GM21367 (cell line): ENCODE results near the gene ATF3.

ENCODE experiments used
- ATAC-seq: cut with Tn5 transposase; IDR thresholded peaks from one replicate; pipeline ENCODE4 v1.9.1; 2021; ENCODE audit not compliant: unreplicated experiment

The ATF3 gene

GRCh38 chr1:212607913-212608391 lies 609 bp upstream of the ATF3 start:
- ATAC-seq = peak; percentile 2

GRCh38 chr1:212608959-212609700 lies 569 bp downstream of the ATF3 start:
- ATAC-seq = no peak

- no peak for ATAC-seq
These were observed 1.4 kb downstream of the ATF3 start for GRCh38 chr1:212609701-212610574.

DNA sequence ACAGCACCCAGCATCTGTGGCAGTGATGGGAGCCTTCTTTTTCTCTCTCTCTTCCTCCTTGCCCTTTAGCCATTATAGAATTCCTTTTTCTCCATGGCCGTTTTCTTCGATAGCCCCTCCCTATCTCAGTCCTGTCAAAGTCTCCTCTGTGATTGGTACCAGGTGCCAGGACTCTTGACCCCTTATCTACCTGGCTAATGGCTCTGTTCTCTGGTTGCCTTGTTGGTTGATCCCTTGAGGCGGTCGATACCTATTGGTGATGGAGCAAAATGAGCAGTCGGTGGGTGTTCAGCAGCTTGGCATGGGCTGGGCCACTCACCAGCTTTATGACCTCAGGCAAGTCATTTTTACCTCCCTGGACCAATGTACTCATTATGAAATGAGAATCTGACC lies 2.0 kb downstream of the ATF3 start:
- ATAC-seq = no peak

- ATAC-seq = no peak
These were observed 2.7 kb downstream of the ATF3 start for GRCh38 chr1:212611000-212611948.

DNA sequence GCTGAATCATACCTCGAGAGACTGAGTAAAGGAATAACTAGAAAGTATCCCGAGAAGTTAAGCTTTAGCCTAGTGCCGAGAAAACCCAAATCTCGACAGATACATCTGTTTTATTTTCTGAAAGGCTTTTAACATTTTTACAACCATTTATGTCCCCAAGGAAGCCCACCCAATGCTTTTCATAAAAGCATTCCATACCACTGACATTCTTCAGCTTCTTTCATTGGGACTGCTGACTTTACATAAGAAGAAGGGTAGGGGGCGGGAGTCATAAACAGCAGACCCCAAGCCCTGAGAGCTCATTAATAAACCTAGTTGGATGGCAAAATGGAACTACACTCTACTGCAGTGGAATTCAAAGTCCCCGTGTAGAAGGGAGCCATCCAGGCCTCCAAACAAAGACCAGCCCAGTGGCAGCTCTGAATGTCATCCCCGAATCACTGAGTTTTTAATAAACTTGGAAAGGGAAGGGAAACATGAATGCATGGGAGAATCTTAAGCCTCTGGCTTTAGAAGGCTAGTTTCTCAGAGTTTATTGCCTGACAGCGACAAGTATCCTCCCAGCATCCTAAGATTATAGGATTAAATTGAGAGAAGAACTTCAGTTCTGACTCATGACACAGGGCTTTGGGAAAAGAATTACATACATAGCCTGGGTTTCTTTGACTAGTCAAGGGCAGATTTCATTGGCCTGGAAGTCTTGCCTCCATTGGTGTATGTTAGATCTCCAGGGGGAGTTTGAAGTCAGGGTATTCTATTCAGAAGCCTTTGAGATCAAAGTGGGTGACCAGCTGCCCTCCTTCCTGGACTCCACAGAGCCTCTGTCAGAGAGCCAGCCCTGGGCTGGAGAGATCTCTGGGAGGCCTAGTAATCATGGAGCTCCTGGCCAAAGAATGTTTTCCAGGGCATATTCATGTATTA lies 3.7 kb downstream of the ATF3 start:
- ATAC-seq = no peak

DNA sequence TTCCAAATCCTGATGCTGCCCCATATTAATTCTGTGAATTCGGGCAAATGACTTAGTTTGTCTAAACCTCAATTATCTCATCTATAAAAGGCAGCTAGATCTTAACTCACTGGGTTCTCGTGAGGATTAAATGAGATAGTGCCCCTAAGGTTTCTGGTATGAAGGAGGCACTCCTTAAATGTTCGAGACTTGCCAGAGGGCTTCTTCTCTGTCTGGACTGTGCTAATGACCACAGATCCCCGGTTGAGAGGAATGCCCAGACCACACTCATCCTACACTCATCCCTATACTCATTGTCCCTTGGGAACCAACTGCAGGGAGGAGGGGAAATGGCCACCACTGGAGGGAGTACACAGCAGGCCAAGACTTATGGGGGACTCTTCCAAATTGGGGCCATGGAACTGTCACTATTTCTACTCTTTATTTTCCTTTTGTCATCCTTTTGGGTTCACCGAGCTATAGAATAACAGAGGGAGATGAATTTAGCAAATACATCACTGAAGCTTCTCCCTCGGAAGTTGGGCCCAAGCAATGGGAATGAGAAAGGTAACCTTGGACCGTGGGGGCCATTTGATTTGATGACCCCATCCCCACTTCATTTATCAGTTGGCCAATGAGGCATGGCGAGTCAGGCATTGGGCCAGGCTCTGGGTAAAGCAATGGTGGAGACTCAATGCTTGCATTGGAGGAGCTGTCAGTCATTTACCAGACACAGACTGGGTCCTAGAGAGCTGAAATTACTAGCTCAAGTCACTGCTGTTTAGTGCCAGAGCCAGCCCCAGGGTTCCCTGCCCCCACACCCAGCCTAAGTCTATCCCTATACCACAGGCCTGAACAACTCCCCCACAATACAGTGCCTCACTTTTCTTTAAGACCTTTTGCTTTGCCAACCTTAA lies 5.1 kb downstream of the ATF3 start:
- no peak for ATAC-seq

DNA sequence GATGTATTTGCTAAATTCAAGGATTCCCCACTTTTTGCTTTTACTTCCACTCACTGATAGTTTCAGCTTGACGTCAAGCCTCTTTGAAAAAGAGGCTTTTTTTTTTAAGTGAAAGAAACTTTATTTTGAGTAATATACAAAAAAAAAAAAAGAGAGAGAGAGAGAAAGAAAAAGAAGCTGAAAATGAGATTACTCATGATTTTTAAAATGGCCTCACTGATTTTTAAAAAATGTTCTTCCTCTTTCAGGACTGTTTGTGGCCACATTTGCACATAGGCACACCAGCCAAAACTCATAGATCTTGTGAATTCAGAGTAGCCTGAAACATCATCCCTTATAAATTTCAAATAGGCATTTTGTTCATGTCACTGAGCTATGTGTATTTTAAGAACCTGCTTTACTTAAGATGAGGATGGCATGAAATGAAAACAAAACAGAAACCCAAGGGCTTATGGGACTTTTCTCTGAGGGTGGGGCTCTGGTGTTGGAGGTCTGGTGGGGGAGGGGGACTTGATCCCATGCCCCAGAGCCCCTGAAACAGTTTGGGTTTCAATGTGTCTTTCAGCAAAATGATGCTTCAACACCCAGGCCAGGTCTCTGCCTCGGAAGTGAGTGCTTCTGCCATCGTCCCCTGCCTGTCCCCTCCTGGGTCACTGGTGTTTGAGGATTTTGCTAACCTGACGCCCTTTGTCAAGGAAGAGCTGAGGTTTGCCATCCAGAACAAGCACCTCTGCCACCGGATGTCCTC lies 6.1 kb downstream of the ATF3 start:
- no peak for ATAC-seq

GRCh38 chr1:212615201-212615470 lies 6.6 kb downstream of the ATF3 start:
- no peak for ATAC-seq

DNA sequence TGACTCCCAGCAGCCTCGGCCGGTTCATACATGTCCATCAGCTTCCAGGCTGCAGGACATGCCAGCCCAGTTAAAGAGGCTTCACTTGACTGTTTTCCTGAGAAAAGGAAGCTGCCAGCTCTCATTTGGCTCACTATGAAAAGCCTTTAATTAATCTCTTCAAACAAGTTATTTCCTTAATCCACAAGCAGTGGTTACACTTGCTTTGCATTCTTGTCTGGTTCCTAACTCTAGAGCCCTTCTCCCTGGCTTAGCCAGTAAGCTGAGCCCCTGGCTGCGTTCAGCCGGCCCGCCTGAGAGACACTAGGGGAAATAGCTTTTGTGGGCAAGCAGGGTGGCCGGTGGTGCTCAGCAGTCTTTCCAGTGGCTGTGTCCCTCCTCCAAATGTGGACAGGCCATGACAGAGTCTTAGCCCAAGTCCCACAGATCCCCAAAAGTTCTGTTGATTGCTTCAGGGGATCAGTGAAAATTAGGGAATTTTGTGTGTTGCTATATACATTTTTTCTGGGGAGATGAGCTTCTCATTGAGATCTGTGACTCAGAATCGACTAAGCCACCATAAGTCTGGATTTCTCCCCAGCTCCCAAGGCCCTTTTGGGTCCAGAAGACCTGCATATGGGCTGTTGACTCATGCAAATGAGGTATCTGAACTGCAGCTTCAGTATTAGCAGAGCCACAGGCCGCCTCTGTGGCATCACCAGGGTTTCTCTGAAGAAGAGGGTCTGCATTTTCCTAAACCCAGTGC lies 10.1 kb downstream of the ATF3 start:
- ATAC-seq = no peak

DNA sequence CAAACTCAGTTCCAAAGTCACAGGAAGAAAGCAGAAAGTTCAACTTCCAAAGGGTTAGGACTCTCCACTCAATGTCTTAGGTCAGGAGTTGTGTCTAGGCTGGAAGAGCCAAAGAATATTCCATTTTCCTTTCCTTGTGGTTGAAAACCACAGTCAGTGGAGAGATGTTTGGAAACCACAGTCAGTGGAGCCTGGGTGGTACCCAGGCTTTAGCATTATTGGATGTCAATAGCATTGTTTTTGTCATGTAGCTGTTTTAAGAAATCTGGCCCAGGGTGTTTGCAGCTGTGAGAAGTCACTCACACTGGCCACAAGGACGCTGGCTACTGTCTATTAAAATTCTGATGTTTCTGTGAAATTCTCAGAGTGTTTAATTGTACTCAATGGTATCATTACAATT lies 11.7 kb downstream of the ATF3 start:
- ATAC-seq = no peak

DNA sequence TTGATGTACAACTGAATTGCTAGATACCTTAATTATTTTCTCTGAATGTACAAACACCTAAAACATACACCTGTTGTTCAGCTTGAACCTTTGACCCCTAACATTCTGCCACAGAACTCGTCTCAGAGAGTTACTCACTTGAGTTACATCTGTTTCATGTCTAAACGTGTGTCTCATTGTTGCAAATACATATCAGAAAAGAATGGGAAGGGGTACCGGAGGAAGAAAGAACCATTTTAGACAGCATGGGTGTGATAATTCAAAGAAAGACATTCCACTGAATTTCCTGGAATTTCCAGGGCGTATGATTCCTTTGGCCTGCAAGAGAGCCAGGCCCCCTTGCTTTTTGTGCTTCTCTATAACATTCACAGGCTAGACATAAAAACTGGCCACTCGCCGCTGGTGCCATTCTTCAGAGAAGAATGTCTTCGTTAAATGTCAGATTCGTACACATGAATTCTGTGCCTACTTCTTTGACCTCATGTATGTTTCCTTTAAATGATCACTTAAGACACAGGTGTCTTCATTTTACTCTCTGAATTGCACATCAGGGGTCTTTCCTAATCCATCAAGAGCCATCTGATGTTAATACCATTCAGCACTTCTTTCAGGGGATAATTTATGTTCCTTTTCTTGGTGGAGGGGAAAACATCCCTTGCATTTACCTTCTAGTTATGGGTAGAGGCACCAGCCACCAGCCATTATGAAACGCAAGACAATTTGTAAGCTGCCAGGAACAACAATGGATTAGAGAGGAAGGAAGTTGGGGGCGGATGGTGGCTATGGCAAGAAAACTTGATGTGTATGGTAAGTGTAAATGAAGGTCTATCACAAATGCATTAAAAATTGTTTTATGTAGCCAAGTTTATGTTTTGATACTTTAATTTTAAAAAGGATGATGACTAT lies 12.7 kb downstream of the ATF3 start:
- ATAC-seq = no peak

GRCh38 chr1:212621949-212622305 lies 13.4 kb downstream of the ATF3 start:
- no peak for ATAC-seq

- no peak for ATAC-seq
These were observed 13.9 kb downstream of the ATF3 start for GRCh38 chr1:212622467-212622866.

DNA sequence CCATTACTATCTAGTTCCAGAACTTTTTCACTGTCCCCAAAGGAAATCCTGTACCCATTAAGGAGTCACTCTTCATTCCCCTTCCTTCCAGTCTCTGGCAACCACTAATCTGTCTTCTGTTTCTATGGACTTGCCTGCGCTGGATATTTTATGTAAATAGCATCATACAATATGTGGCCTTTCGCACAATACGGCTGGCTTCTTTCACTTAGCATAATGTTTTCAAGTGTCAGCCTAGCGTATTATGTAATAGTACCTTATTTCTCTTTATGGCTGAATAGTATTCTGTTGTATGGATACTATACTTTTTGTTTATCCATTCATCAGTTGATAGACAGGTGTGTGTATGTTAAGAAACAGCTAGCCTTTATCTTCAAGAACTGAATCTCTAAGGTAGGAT lies 14.3 kb downstream of the ATF3 start:
- no peak for ATAC-seq

DNA sequence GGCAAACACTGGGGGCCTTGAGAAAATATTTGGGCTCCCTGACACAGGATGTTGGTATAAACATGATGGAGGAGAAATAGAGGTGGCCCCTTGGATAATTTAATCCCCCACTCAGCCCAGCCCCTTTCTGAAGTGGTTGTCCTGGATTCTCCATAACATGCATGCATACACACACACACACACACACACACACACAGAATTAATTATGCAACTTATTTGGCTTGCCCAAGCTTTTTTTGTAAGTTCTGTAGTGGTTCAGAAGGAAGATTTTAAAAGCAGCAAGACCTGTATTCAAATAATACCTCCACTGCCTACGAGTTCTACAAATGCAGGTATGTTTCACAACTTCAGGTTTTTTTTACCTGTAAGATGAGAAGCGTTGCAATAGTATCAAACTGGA lies 15.0 kb downstream of the ATF3 start:
- no peak for ATAC-seq

- ATAC-seq = no peak
These were observed 16.5 kb downstream of the ATF3 start for GRCh38 chr1:212624976-212625501.
